ENCODE measurements around the gene HOXA9. TPM values are rescaled to one million over a fixed set of nuclear protein-coding genes. Genes with fewer than 3 reads are reported as not detected.

The HOXA9 gene
- total RNA-seq, 6 donors from 2014 or later = 0.30 to 6.1 (median 0.49) TPM; not detected in 1

DNA sequence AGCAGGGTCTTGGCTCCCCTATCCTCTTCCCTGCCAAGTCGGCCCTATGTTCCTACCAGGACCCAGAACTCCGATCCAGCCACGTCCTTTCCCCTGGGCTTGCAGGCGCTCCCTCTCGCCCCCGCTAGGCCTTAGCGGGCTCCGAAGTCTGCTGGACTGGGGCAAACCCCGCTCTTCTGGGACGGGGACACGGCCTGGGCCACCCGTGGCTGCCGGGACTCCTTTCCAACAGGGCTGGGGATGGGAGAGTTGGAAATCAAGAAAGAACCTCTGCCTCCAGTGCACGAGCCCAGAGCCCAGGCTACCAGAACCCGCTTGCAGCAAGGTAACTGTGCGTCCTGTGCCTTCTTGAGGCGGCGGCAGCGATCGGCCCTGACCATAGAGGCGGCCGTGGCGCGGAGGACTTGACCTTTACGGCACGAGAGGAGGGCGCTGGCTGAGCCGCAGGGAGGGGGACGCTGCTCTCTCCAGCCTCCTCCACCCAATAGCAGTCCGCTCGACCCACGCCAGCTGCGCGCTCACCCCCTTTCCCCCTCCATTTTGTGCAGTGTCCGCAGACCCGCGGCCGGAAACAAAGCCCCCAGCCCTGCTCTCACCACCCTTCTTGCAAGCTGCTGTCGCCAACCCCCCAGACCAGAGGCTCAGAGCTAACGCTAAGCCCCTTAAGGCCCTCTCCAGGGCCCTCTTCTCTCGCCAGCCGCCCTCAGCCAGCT is 26.7 kb upstream of the HOXA9 start:
- Histone ChIP-seq H3K36me3 (no peaks in the 10 kb centered on the region), H3K4me1 (peaks cover 34 to 37% (median 35%) of the 10 kb centered on the region in 4 donors), H3K4me3 (peak overlapping the region in 3 of 4 donors; percentile 22 to 37 (median 37)), H3K27me3 (peaks cover 3 to 98% (median 60%) of the 10 kb centered on the region in 4 donors), H3K9me3 (no peaks in the 10 kb centered on the region), H3K27ac (no peak overlapping the region)
- 16 to 22% methylated on average over 29 to 42 of the region's 42 CpGs for WGBS, 2 donors
- TF ChIP-seq POLR2A (IDR thresholded peaks at IDR 0.05) = no peak
- no peak for TF ChIP-seq EP300 (IDR thresholded peaks at IDR 0.05)
- TF ChIP-seq, protein P1, sequence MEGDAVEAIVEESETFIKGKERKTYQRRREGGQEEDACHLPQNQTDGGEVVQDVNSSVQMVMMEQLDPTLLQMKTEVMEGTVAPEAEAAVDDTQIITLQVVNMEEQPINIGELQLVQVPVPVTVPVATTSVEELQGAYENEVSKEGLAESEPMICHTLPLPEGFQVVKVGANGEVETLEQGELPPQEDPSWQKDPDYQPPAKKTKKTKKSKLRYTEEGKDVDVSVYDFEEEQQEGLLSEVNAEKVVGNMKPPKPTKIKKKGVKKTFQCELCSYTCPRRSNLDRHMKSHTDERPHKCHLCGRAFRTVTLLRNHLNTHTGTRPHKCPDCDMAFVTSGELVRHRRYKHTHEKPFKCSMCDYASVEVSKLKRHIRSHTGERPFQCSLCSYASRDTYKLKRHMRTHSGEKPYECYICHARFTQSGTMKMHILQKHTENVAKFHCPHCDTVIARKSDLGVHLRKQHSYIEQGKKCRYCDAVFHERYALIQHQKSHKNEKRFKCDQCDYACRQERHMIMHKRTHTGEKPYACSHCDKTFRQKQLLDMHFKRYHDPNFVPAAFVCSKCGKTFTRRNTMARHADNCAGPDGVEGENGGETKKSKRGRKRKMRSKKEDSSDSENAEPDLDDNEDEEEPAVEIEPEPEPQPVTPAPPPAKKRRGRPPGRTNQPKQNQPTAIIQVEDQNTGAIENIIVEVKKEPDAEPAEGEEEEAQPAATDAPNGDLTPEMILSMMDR (IDR thresholded peaks at IDR 0.05) = no peak
- no peak for TF ChIP-seq POLR2AphosphoS5 (IDR thresholded peaks at IDR 0.05)
- DNase-seq (peak in 1 of 2 donors; percentile 66), ATAC-seq (ENCODE audit: low FRiP score in 2 of 2) (no peak)

DNA sequence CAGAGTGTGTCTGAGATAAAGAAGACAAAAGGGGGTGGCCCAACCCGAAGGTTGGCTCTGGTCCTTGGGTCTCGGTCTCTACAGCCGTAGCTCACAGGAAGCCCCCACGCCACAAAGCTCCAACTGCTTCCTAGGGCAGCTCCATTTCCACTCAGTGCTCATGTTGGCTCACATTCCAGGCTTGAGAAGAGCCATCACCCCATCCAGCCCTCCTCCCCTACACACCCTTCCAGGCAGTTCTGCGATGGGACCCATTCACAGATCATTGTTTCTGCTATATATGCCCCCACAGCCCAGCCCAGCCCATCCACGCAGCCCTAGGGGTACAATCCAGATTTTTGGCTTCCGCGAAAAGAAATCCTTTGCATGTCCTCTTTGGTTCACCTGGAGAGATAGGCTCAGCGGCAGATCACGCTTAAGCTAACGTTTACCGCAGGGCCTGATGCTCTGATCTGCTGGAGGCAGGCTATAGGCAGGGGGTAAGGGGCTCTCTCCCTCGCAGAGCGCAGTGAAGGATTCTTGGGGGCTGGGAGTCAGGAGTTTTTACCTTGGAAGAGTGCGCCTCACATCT is 25.9 kb upstream of the HOXA9 start:
- no peaks in the 10 kb centered on the region for H3K36me3 ChIP-seq
- no peaks in the 10 kb centered on the region for H3K9me3 ChIP-seq
- peaks cover 34 to 37% (median 35%) of the 10 kb centered on the region in 4 donors for H3K4me1 ChIP-seq
- H3K4me3 ChIP-seq = no peak overlapping the region
- H3K27me3 ChIP-seq = peaks cover 3 to 95% (median 60%) of the 10 kb centered on the region in 4 donors
- 31 to 38% methylated on average over 14 to 15 of the region's 15 CpGs for WGBS, 2 donors
- TF ChIP-seq POLR2A (IDR thresholded peaks at IDR 0.05) = no peak
- no peak for TF ChIP-seq EP300 (IDR thresholded peaks at IDR 0.05)
- TF ChIP-seq, protein P1 (IDR thresholded peaks at IDR 0.05) = no peak
- TF ChIP-seq POLR2AphosphoS5 (IDR thresholded peaks at IDR 0.05) = no peak
- ATAC-seq (ENCODE audit: low FRiP score in 2 of 2) (no peak), DNase-seq (no peak)
- H3K27ac ChIP-seq = no peak overlapping the region

DNA sequence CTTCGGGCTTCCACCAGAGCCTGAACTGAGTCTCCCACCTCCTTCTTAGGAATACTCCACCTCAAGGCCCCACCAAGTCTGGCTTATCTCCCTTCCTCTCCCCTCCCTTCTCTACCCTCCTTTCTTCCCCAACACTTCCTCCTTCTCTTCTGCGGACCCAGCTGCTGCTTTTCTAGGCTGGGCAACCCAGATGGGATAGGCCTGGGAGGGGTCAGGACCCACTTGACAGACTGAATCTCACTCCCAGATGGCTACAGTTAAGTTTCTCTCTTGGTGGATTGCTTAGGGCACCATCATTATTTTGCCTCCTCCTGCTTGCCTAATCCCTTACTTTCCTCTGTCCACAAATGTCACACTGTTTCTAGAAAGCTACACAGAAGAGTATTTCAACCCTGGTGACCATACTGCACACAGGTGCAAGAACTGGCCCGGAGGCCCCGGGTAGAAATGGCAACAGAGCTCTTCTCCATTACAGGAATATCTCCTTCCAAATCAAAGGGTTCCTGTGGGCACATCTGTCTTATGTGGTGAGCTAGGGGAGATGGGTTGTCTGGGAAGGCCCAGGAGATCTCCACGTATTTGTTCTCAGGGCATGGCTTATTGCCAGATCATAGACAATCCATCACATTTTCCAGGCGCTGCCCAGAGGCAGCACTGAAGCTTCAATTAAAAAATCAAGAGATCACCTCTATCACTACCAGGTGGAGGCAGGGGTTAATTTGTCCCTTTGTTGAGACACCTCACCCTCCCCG is 24.8 kb upstream of the HOXA9 start:
- Histone ChIP-seq H3K27ac (no peak overlapping the region), H3K9me3 (no peaks in the 10 kb centered on the region), H3K4me1 (peaks cover 39 to 44% (median 42%) of the 10 kb centered on the region in 4 donors), H3K36me3 (no peaks in the 10 kb centered on the region), H3K27me3 (peaks cover 3 to 96% (median 66%) of the 10 kb centered on the region in 4 donors), H3K4me3 (no peak overlapping the region)
- TF ChIP-seq, protein P1 (IDR thresholded peaks at IDR 0.05) = no peak
- TF ChIP-seq POLR2A (IDR thresholded peaks at IDR 0.05) (no peak), EP300 (IDR thresholded peaks at IDR 0.05) (no peak), POLR2AphosphoS5 (IDR thresholded peaks at IDR 0.05) (no peak)
- DNase-seq (no peak), ATAC-seq (ENCODE audit: low FRiP score in 2 of 2) (no peak)
- 39 to 51% methylated on average over 7 of the region's 7 CpGs for WGBS, 2 donors

DNA sequence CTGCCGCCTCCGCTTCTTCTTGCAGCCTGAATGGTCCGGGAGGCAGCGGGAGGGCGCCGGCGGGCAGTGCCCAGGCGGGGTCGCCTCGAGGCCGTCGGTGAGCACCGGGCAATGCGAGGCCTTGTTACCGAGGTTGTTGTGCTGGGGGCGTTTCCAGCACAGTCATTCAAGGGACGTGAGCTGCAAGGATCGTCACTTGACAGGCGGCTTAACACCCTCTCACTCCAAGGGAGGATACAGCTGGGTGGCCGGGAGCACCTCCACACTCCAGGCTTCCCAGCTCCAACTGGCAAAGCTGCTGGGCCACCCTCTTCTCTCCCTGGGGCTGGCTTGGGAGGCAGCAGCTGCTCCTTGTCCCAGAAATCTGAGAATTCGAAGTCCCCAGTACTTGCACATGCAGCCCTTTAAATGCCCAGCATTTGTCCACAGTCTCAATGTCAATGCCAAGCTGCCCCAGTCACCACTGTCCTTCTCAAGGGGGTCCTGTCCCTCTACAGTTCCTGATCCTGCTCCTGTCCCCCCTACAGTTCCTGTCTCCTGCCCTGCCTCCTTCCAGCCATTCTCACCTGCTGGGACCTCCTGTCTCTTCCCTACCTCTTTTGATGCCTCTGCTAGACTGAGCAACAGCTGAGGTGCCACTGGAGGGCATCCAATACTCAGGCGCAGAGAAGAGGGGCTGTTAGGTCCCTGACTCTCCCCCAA is 24.1 kb upstream of the HOXA9 start:
- DNase-seq (peak in 1 of 2 donors; percentile 74), ATAC-seq (ENCODE audit: low FRiP score in 2 of 2) (no peak)
- H3K4me1 ChIP-seq = peaks cover 47 to 50% (median 48%) of the 10 kb centered on the region in 4 donors
- peaks cover 3 to 95% (median 69%) of the 10 kb centered on the region in 4 donors for H3K27me3 ChIP-seq
- TF ChIP-seq POLR2AphosphoS5 (IDR thresholded peaks at IDR 0.05) (no peak), EP300 (IDR thresholded peaks at IDR 0.05) (no peak), POLR2A (IDR thresholded peaks at IDR 0.05) (no peak)
- TF ChIP-seq, protein P1 (IDR thresholded peaks at IDR 0.05) = no peak
- no peaks in the 10 kb centered on the region for H3K36me3 ChIP-seq
- H3K9me3 ChIP-seq = no peaks in the 10 kb centered on the region
- WGBS, 2 donors = 18 to 27% methylated on average over 13 to 15 of the region's 22 CpGs
- no peak overlapping the region for H3K27ac ChIP-seq
- H3K4me3 ChIP-seq = peak overlapping the region in 2 of 4 donors; percentile 21 to 31
